HG03097 (cell line): ENCODE data around the gene RIN2.
"Not testable (repeated sequence)": the region's sequence is repeated elsewhere in the genome, so short reads cannot be mapped to it uniquely, and the experiment has no call there.

Source experiments
- ATAC-seq: cut with Tn5 transposase; IDR thresholded peaks from one replicate; pipeline ENCODE4 v1.9.1; 2021; ENCODE audit not compliant: unreplicated experiment, low FRiP score

Gene RIN2

GRCh38 chr20:19784511-19785172 is 26.6 kb downstream of the RIN2 start:
- no peak for ATAC-seq

- no peak for ATAC-seq
Measured at GRCh38 chr20:19785173-19785982, 27.3 kb downstream of the RIN2 start.

GRCh38 chr20:19785983-19786285 is 27.9 kb downstream of the RIN2 start:
- no peak for ATAC-seq

DNA sequence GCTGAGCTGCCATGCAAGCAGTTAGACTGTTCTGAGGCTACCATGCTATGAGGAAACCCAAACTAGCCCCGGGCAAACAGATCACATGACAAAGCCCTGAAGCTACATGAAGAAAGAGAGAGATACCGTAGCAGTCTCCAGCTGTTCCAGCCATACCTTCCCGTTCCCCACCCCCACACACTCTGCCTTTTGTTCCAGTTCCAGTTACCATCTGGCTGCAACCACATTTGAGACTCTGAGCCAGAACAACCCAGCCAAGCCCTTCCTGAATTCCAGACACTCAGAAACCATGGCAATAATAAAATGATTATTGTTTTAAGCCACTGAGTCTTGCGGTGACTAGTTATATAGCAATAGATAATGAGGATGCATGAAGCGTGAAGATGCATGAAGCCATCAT is 28.3 kb downstream of the RIN2 start:
- no peak for ATAC-seq

DNA sequence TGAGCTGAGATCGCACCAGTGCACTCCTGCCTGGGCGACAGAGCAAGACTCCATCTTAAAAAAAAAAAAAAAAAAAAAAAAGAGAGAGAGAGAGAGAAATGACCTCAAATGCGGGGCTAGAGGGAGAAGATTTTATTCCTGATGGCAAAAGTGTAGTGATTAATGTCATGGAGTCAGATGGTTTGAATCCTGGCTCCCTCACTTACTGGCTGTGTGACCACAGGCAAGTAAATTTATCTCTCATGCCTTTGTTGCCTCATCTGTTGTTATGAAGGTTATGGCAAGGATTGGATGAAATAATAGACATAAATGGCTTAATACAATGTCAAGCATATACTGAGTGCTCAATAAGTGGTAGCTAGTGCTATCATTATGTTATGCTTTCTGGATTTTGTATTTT is 29.3 kb downstream of the RIN2 start:
- ATAC-seq, result no peak

- no peak for ATAC-seq
Measured at GRCh38 chr20:19789009-19789408, 31.0 kb downstream of the RIN2 start.

- no peak for ATAC-seq
Measured at GRCh38 chr20:19789446-19789845, 31.4 kb downstream of the RIN2 start.

GRCh38 chr20:19791887-19792286 is 33.8 kb downstream of the RIN2 start:
- no peak for ATAC-seq

GRCh38 chr20:19793716-19794115 is 35.7 kb downstream of the RIN2 start:
- no peak for ATAC-seq

- ATAC-seq, result no peak
Measured at GRCh38 chr20:19794941-19795340, 36.9 kb downstream of the RIN2 start.

DNA sequence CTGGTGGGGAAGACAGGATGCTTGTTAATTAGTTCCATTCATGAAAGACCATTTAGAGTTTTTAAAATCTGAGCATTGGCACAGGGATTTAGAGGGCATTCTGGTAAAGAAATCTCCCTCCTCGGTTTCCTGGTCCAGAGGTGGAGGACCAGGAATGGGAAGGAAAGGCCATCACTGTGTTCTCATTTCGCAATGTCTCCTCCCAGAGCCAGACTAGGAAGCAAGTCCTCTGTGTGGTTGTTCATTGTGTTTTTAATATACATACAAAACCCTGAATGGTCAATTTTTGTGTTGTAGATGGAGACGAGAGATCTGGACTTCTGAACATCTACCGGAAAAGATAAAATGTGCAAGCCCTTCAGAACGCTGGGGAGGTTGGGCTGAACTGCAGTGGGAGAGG is 41.3 kb downstream of the RIN2 start:
- ATAC-seq, result no peak

- ATAC-seq, result no peak
Measured at GRCh38 chr20:19802099-19802491, 44.0 kb downstream of the RIN2 start.

DNA sequence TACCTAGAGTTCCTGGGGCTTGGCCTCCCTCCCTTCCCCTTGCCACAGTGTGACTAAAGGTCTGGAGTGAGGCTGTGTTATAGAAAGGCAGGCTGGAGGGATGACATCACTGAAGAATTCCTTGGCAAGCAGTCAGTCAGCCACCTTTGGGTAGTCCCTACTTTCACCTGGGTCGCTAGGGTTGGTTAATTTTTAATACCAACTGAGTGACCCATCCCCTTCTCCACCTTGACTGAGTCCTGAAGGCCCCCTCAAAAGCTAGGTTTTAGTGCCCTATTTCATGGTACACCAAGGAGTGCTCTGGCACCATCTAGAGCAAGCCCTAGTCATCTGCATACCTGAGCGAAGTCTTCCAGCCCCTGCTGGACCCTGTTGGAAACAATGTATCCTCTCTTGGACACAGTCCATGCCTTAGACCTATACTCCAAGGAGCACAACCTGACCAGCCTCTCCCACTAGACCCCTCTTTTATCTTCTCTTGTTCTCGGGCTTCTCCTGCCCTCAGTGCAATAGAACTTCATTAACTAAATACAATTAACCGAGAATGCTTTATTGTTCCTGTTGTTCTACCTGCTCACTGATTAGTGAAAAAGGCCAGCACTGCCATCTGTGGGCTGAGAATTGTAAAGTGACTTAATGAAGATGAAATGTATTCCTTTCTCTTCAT is 44.6 kb downstream of the RIN2 start:
- no peak for ATAC-seq

DNA sequence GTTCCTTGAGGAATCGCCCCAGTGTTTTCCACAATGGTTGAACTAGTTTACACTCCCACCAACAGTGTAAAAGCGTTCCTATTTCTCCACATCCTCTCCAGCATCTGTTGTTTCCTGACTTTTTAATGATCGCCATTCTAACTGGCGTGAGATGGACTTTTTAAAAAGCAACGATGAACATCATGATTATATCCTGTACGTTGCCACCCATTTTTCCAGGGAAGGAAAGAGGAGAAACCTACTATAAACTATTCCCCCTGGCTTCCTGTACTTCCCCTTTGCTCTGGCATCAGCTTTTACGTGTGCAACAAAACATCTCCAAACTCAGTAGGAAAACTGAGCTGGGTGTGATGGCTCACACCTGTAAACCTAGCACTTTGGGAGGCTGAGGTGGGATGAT is 48.2 kb downstream of the RIN2 start:
- ATAC-seq, result not testable (repeated sequence)

DNA sequence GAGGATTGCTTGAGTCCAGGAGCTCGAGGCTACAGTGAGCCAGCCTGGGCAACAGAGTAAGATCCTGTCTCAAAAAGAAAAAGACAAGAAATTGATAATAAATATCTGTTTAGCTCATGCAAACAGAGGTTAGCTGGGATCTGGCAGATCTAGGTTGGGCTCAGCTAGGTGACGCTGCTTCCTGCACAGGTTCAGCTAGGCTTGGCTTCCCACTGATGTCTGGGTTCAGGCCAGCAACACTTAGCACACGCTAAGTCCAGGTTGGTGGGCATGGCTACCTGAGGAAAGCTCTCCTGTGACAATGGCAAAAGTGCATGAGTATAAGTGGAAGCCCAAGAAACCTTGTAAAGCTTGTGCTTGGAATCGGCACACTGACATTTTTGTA is 48.7 kb downstream of the RIN2 start:
- ATAC-seq, result no peak

DNA sequence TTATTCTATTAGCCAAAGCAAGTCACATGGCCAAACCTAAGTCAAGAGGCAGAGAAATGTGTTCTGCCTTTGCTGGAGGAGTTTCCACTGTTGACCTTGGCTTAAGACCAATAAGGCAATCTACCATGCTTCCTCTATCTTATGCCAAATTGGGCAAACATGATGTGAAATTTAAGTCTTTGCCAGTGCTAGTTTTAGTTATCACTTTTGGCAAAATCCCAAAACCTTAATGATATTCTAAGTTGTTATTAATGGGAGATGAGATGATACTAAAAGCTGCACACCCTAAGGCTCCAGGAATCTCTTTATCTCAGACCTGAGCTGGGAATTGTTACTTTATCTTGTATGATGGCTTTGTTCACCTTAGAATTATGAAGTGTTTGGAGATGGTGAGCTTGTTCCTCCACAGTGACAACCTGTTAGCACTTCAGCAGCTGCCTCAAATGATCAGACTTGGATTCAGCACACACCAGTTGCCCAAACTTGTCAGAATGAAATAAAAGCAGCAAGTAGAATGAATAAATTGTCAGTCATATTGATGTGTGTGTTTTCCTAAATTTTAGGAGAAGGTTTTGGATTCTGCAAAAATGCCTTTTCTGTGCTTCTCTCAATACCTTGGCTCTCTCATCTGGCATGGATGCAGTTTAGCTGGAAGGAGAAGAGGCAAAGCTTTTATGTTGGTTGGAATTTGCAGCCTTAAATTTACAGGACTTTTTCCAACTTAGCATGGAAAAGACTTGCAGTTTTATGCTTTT is 49.3 kb downstream of the RIN2 start:
- no peak for ATAC-seq
